WTC11 (cell line): ENCODE data around the gene RPS6KA5. TPM values are rescaled to one million over a fixed set of nuclear protein-coding genes. Genes with fewer than 3 reads are reported as not detected.

Source experiments
- ATAC-seq: fragments of 200-7000 bp; cut with Tn5 transposase; 2 replicates; pipeline ENCODE4 v1.10.0; 2021; ENCODE audit warnings: mild to moderate bottlenecking, moderate library complexity
- CTCF ChIA-PET: fragments of 300-600 bp; sonication (Branson Sonifier 250); formaldehyde crosslinking; loops from one replicate; lab custom pipeline; 2021; ENCODE audit warnings: antibody characterized with exemption; lab: Charles Lee
- POLR2A ChIA-PET: fragments of 350-600 bp; sonication (Branson Sonifier 250); formaldehyde crosslinking; loops from one replicate; lab custom pipeline; 2021; ENCODE audit warnings: antibody characterized with exemption; lab: Charles Lee
- DNase-seq: peaks from one replicate; pipeline ENCODE4 v3.0.0; 2021; ENCODE audit warnings: low spot score
- H3K27ac Mint-ChIP-seq: 2 replicates; pipeline ENCODE4 v1.8.0; 2021; ENCODE audit warnings: mixed read lengths
- H3K27me3 Mint-ChIP-seq: 2 replicates; pipeline ENCODE4 v1.8.0; 2021; ENCODE audit warnings: low read depth, mild to moderate bottlenecking, moderate library complexity, mixed read lengths
- H3K36me3 Mint-ChIP-seq: 2 replicates; pipeline ENCODE4 v1.8.0; 2021; ENCODE audit warnings: mixed read lengths
- H3K4me1 Mint-ChIP-seq: 2 replicates; pipeline ENCODE4 v1.8.0; 2022; ENCODE audit warnings: mixed read lengths
- H3K4me3 Mint-ChIP-seq: 2 replicates; pipeline ENCODE4 v1.8.0; 2021; ENCODE audit warnings: mild to moderate bottlenecking, moderate library complexity, mixed read lengths
- H3K9me3 Mint-ChIP-seq: 2 replicates; pipeline ENCODE4 v1.8.0; 2021; ENCODE audit warnings: mixed read lengths
- ATF1 ChIP-seq: sonication (generic); formaldehyde crosslinking; IDR thresholded peaks from 2 replicates; pipeline ENCODE4 v1.8.1; 2023; ENCODE audit warnings: mild to moderate bottlenecking, moderate library complexity, missing genetic modification reagents
- CBFB ChIP-seq: sonication (generic); formaldehyde crosslinking; IDR thresholded peaks from 2 replicates; pipeline ENCODE4 v1.8.1; 2022; ENCODE audit warnings: mild to moderate bottlenecking, low read depth, missing genetic modification reagents
- CREM ChIP-seq: sonication (generic); formaldehyde crosslinking; IDR thresholded peaks from 2 replicates; pipeline ENCODE4 v1.8.1; 2022; ENCODE audit warnings: mild to moderate bottlenecking, missing genetic modification reagents, moderate library complexity
- E2F1 ChIP-seq: sonication (generic); formaldehyde crosslinking; IDR thresholded peaks from 2 replicates; pipeline ENCODE4 v1.8.0; 2022; ENCODE audit warnings: mild to moderate bottlenecking, missing genetic modification reagents
- ELF4 ChIP-seq: sonication (generic); formaldehyde crosslinking; IDR thresholded peaks from 2 replicates; pipeline ENCODE4 v1.8.1; 2022; ENCODE audit warnings: low read depth, mild to moderate bottlenecking, moderate library complexity, missing genetic modification reagents
- FOXK1 ChIP-seq: sonication (generic); formaldehyde crosslinking; IDR thresholded peaks from 2 replicates; pipeline ENCODE4 v1.8.0; 2022; ENCODE audit warnings: mild to moderate bottlenecking, moderate library complexity, missing genetic modification reagents
- FOXP4 ChIP-seq: sonication (generic); formaldehyde crosslinking; IDR thresholded peaks from 2 replicates; pipeline ENCODE4 v1.8.0; 2022; ENCODE audit warnings: mild to moderate bottlenecking, missing genetic modification reagents
- IRF1 ChIP-seq: sonication (generic); formaldehyde crosslinking; IDR thresholded peaks from 2 replicates; pipeline ENCODE4 v1.8.0; 2023; ENCODE audit warnings: missing genetic modification reagents
- JAZF1 ChIP-seq: fragments of 250-450 bp; sonication (Bioruptor Pico); IDR thresholded peaks from 2 replicates; pipeline ENCODE4 v1.9.0; 2021; ENCODE audit warnings: moderate library complexity, mild to moderate bottlenecking, inconsistent platforms
- MYBL2 ChIP-seq: sonication (generic); formaldehyde crosslinking; IDR thresholded peaks from 2 replicates; pipeline ENCODE4 v1.8.1; 2023; ENCODE audit warnings: mild to moderate bottlenecking, moderate library complexity, missing genetic modification reagents
- NFATC4 ChIP-seq: fragments of 250-450 bp; sonication (Bioruptor Pico); IDR thresholded peaks from 2 replicates; pipeline ENCODE4 v1.9.0; 2021; ENCODE audit warnings: mild to moderate bottlenecking
- OVOL2 ChIP-seq: fragments of 250-450 bp; sonication (Bioruptor Pico); IDR thresholded peaks from 2 replicates; pipeline ENCODE4 v1.9.0; 2021; ENCODE audit warnings: mild to moderate bottlenecking, borderline replicate concordance
- PREB ChIP-seq: sonication (generic); formaldehyde crosslinking; IDR thresholded peaks from 2 replicates; pipeline ENCODE4 v1.8.1; 2022; ENCODE audit warnings: mild to moderate bottlenecking, missing genetic modification reagents, moderate library complexity, borderline replicate concordance
- SMAD3 ChIP-seq: sonication (generic); formaldehyde crosslinking; IDR thresholded peaks from 2 replicates; pipeline ENCODE4 v1.8.0; 2022; ENCODE audit warnings: missing genetic modification reagents, mild to moderate bottlenecking, borderline replicate concordance
- SOX15 ChIP-seq: fragments of 250-450 bp; sonication (Bioruptor Pico); IDR thresholded peaks from 2 replicates; pipeline ENCODE4 v1.9.0; 2021; ENCODE audit warnings: mild to moderate bottlenecking
- STAT6 ChIP-seq: sonication (generic); formaldehyde crosslinking; conservative IDR thresholded peaks from 2 replicates; pipeline ENCODE4 v1.8.1; 2023; ENCODE audit warnings: mild to moderate bottlenecking, low read depth, missing genetic modification reagents, moderate library complexity
- TEAD4 ChIP-seq: sonication (generic); formaldehyde crosslinking; IDR thresholded peaks from 2 replicates; pipeline ENCODE4 v1.8.0; 2022; ENCODE audit warnings: mild to moderate bottlenecking, missing genetic modification reagents
- USF2 ChIP-seq: sonication (generic); formaldehyde crosslinking; IDR thresholded peaks from 2 replicates; pipeline ENCODE4 v1.8.1; 2023; ENCODE audit warnings: mild to moderate bottlenecking, missing genetic modification reagents, moderate library complexity
- ZNF121 ChIP-seq: sonication (generic); formaldehyde crosslinking; IDR thresholded peaks from 2 replicates; pipeline ENCODE4 v1.8.0; 2023; ENCODE audit warnings: missing genetic modification reagents
- ZNF138 ChIP-seq: sonication (generic); formaldehyde crosslinking; conservative IDR thresholded peaks from 2 replicates; pipeline ENCODE4 v1.8.1; 2022; ENCODE audit warnings: mild to moderate bottlenecking, moderate library complexity, missing genetic modification reagents
- ZNF232 ChIP-seq: sonication (generic); formaldehyde crosslinking; IDR thresholded peaks from 2 replicates; pipeline ENCODE4 v1.8.0; 2022; ENCODE audit warnings: mild to moderate bottlenecking, missing genetic modification reagents
- ZNF396 ChIP-seq: fragments of 250-450 bp; sonication (Bioruptor Pico); IDR thresholded peaks from 2 replicates; pipeline ENCODE4 v1.8.0; 2021; ENCODE audit warnings: mild to moderate bottlenecking, moderate library complexity, borderline replicate concordance
- total RNA-seq: library from RNA; stranded (reverse); gene quantifications from 3 replicates; pipeline ENCODE4 v1.2.3, GENCODE V29; 2021

The RPS6KA5 gene
- total RNA-seq, 1 experiment from 2014 or later: 5.2 TPM

- no peak for TF ChIP-seq ZNF396 (CRISPR knock-in tag)
- TF ChIP-seq ZNF232 (CRISPR knock-in tag): no peak
- no peak for TF ChIP-seq FOXK1 (CRISPR knock-in tag)
- no peak for TF ChIP-seq STAT6 (CRISPR knock-in tag)
- no peak for TF ChIP-seq ATF1 (CRISPR knock-in tag)
- no peak for TF ChIP-seq FOXP4
- TF ChIP-seq ZNF121 (CRISPR knock-in tag): no peak
- TF ChIP-seq ZNF138 (CRISPR knock-in tag): no peak
- TF ChIP-seq SOX15 (CRISPR knock-in tag): no peak
- TF ChIP-seq USF2 (CRISPR knock-in tag): no peak
- no peak for TF ChIP-seq ELF4
- no peak for TF ChIP-seq MYBL2 (CRISPR knock-in tag)
- no peak for TF ChIP-seq CREM (CRISPR knock-in tag)
- no peak for TF ChIP-seq SMAD3 (CRISPR knock-in tag)
- no peak for TF ChIP-seq E2F1 (CRISPR knock-in tag)
- TF ChIP-seq JAZF1 (CRISPR knock-in tag): no peak
- TF ChIP-seq PREB (CRISPR knock-in tag): no peak
- ChIA-PET CTCF (no interaction called here), POLR2A (no interaction called here)
- Mint-ChIP-seq H3K4me1 (peaks cover 6% of the 10 kb centered on the region), H3K27me3 (peaks cover 9% of the 10 kb centered on the region), H3K36me3 (no peaks in the 10 kb centered on the region), H3K4me3 (no peak overlapping the region), H3K27ac (no peak overlapping the region), H3K9me3 (no peaks in the 10 kb centered on the region)
- DNase-seq (no peak), ATAC-seq (no peak)
These were observed 249.6 kb downstream of the RPS6KA5 start for GRCh38 chr14:90810806-90811205.

- H3K27ac Mint-ChIP-seq: no peak overlapping the region
- CTCF ChIA-PET: no interaction called here
- H3K4me3 Mint-ChIP-seq: no peak overlapping the region
- ATAC-seq (no peak), DNase-seq (no peak)
- no peaks in the 10 kb centered on the region for H3K4me1 Mint-ChIP-seq
- no peak for TF ChIP-seq NFATC4
- no peak for TF ChIP-seq TEAD4 (CRISPR knock-in tag)
- TF ChIP-seq OVOL2 (CRISPR knock-in tag): no peak
- no peak for TF ChIP-seq CBFB (CRISPR knock-in tag)
- no peak for TF ChIP-seq IRF1 (CRISPR knock-in tag)
- H3K36me3 Mint-ChIP-seq: no peaks in the 10 kb centered on the region
- no peaks in the 10 kb centered on the region for H3K27me3 Mint-ChIP-seq
- H3K9me3 Mint-ChIP-seq: no peaks in the 10 kb centered on the region
- POLR2A ChIA-PET: no interaction called here
These were observed 250.7 kb downstream of the RPS6KA5 start for GRCh38 chr14:90809530-90810312.
